PC-3 (cell line): Measurements from ENCODE around the gene ERCC8. TPM values are rescaled to one million over a fixed set of nuclear protein-coding genes. Genes with fewer than 3 reads are reported as not detected.

Source experiments
- ATAC-seq: fragments of 200-7000 bp; cut with Tn5 transposase; 2 replicates; pipeline ENCODE4 v1.9.1; 2020; ENCODE audit warnings: mild to moderate bottlenecking, moderate library complexity
- Bru-seq: library from RNA; stranded (reverse); fragments of 400-500 nt; gene quantifications from one replicate; lab custom pipeline; 2021; lab: Mats Ljungman, UMichigan
- BruChase-seq, 2 experiments: library from RNA; stranded (reverse); fragments of 400-500 nt; gene quantifications; one replicate each; lab custom pipeline; 2021; lab: Mats Ljungman, UMichigan
- BruUV-seq: library from RNA; stranded (reverse); fragments of 400-500 nt; replicated peaks from 2 replicates; lab custom pipeline; 2021; lab: Mats Ljungman, UMichigan
- CTCF ChIA-PET: fragments of 300-600 bp; sonication (Branson Sonifier 250); formaldehyde crosslinking; loops from one replicate; lab custom pipeline; 2022; ENCODE audit warnings: antibody characterized with exemption; lab: Charles Lee
- POLR2A ChIA-PET: fragments of 300-600 bp; sonication (Branson Sonifier 250); formaldehyde crosslinking; loops from one replicate; lab custom pipeline; 2022; ENCODE audit warnings: antibody characterized with exemption; ENCODE audit not compliant: unreplicated experiment; lab: Charles Lee
- DNase-seq: peaks from one replicate; pipeline ENCODE4 v3.0.0-alpha.2; 2015
- H2AFZ ChIP-seq: fragments of 300-600 bp; sonication (generic); 2 replicates; pipeline ENCODE4 v1.6.0; 2016; ENCODE audit warnings: antibody characterized with exemption, low read length
- H3F3A ChIP-seq: fragments of 300-600 bp; sonication (generic); one replicate; pipeline ENCODE4 v1.6.0; 2017; ENCODE audit warnings: antibody characterized with exemption, low read length, control low read depth, mild to moderate bottlenecking; ENCODE audit not compliant: unreplicated experiment
- H3K27ac ChIP-seq: fragments of 300-600 bp; sonication (generic); 2 replicates; pipeline ENCODE4 v1.5.1; 2016; ENCODE audit warnings: mild to moderate bottlenecking, low read length
- H3K27me3 ChIP-seq: fragments of 300-600 bp; sonication (generic); 2 replicates; pipeline ENCODE4 v1.6.1; 2016; ENCODE audit warnings: low read length, mixed read lengths
- H3K36me3 ChIP-seq: fragments of 300-600 bp; sonication (generic); 2 replicates; pipeline ENCODE4 v1.6.1; 2016; ENCODE audit warnings: low read depth, mixed run types, low read length, mixed read lengths
- H3K4me1 ChIP-seq: fragments of 300-600 bp; sonication (generic); 2 replicates; pipeline ENCODE4 v1.5.1; 2016; ENCODE audit warnings: low read length; ENCODE audit not compliant: insufficient read depth
- H3K4me2 ChIP-seq: fragments of 300-600 bp; sonication (generic); 2 replicates; pipeline ENCODE4 v1.6.0; 2016; ENCODE audit warnings: low read length
- H3K4me3 ChIP-seq: fragments of 300-600 bp; sonication (generic); 2 replicates; pipeline ENCODE4 v1.5.1; 2016; ENCODE audit warnings: mild to moderate bottlenecking, low read length, mixed read lengths
- H3K79me2 ChIP-seq: fragments of 300-600 bp; sonication (generic); 2 replicates; pipeline ENCODE4 v1.6.1; 2017; ENCODE audit warnings: low read length, mixed read lengths
- H3K9ac ChIP-seq: fragments of 300-600 bp; sonication (generic); 2 replicates; pipeline ENCODE4 v1.6.0; 2016; ENCODE audit warnings: mild to moderate bottlenecking, low read length
- H3K9me2 ChIP-seq: fragments of 300-600 bp; sonication (generic); replicated peaks from 2 replicates; pipeline ENCODE4 v1.6.1; 2016; ENCODE audit warnings: mixed run types, low read length, mixed read lengths
- H3K9me3 ChIP-seq: fragments of 300-600 bp; sonication (generic); 2 replicates; pipeline ENCODE4 v1.6.1; 2016; ENCODE audit warnings: low read length, mixed read lengths
- H4K20me1 ChIP-seq: fragments of 300-600 bp; sonication (generic); 2 replicates; pipeline ENCODE4 v1.6.1; 2016; ENCODE audit warnings: low read length, mixed read lengths
- EZH2 ChIP-seq: fragments of 300-600 bp; sonication (generic); IDR thresholded peaks from one replicate; pipeline ENCODE4 v1.6.1; 2017; ENCODE audit warnings: antibody characterized with exemption, mild to moderate bottlenecking, low read length; ENCODE audit not compliant: unreplicated experiment
- EZH2phosphoT487 ChIP-seq: fragments of 300-600 bp; sonication (generic); IDR thresholded peaks from 2 replicates; pipeline ENCODE4 v1.6.1; 2018; ENCODE audit warnings: mild to moderate bottlenecking, antibody characterized with exemption, low read length, borderline replicate concordance
- intact Hi-C: fragments of 100-400 bp; cut with micrococcal nuclease; formaldehyde crosslinking; loops from 2 replicates; pipeline ENCODE4 v1.9.0; 2023
- long read RNA-seq: library from polyadenylated mRNA; unstranded; transcript quantifications from one replicate; pipeline ENCODE4 v2.0.0, GENCODE V29; 2021; ENCODE audit not compliant: unreplicated experiment
- total RNA-seq: library from RNA; depleted of rRNA; stranded (reverse); fragments of >200 nt; gene quantifications from 2 replicates; pipeline ENCODE4 v1.2.3, GENCODE V29; 2014; rRNA removed
- TF ChIP-seq, protein P1 (sequence below): fragments of 300-600 bp; sonication (generic); conservative IDR thresholded peaks from 2 replicates; pipeline ENCODE4 v1.5.1; 2017; ENCODE audit warnings: antibody characterized with exemption, low read depth, mild to moderate bottlenecking, low read length

ERCC8 gene
- total RNA-seq (2.1 and 2.6 TPM in 2 replicates), Bru-seq, nascent RNA (percentile 52 among the genes with signal in this experiment), BruChase-seq, experiment 1, labeled RNA remaining after a 6-hour chase (percentile 47 among the genes with signal in this experiment), BruChase-seq, experiment 2, labeled RNA remaining after a 2-hour chase (percentile 56 among the genes with signal in this experiment)
- long read RNA-seq, transcript ERCC8-201 (12 exons, 2,017 nt): major isoform, 6 of 10 reads
- long read RNA-seq, partial matches to known transcripts: 0 of 10 reads
- long read RNA-seq, other reads (novel, unspliced or antisense): 4 of 10 reads

DNA sequence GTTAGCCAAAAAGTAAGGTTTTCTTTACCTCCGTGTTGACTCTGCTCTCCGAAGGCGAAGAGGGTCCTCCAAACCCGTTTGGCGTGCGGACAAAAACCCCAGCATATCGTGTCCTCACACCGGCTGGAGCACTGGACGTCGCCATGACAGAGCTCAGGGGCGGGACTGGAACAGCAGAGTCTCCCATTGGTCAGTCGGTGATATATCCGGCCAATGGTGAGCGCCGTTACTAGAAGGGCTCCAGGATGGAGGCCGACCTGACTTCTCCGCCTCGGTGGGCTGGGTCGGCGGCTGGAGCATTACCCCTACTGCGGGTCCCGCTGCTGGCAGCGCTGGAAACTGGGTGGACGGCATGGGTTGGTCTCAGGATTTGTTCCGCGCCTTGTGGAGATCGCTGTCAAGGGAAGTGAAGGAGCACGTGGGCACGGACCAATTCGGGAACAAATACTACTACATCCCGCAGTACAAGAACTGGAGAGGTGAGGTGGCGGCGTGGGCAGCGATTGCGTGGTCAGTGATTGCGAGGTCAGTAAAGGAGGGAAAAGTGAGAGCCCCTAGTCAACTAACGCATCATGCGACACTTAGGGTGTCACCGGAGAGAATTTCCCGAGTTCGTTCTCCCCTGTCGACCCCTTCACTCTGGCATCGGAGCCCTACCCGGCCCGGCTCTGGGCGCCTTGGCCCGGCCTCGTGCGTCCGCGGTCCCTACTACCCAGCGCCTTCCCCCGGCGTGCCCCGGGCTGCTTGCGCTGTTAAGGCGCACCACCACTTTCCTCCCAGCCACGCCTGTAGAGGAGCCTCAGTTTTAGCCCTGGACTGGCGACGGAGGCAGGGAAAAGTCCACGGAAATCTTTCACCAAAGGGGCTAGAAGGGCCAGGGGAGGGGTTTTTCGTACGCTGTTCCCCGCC, at the start of gene ERCC8, which contains the start of gene NDUFAF2:
ERCC8 (minus strand) TSS at position 167 of the 909 bp plus-strand sequence; CDS start at position 105, 62 bp downstream.
NDUFAF2 (plus strand) TSS at position 302 of the 909 bp plus-strand sequence; CDS start at position 353, 51 bp downstream.
- H3K27ac ChIP-seq: peak within 1 kb of the TSS; percentile 45
- peak within 1 kb of the TSS; percentile 78 for H3K4me3 ChIP-seq
- intact Hi-C loops: loop anchor here (2.0 to 5.0 kb wide), 3 partner anchors 217 to 386 kb away; partner anchors contain the start of gene SMIM15
- no peaks in the 10 kb centered on the region for H3K27me3 ChIP-seq
- H3K79me2 ChIP-seq: peaks cover 94% of the 10 kb centered on the region
- ATAC-seq: peak; percentile 94
- peak; percentile 79 for DNase-seq
- H3K4me1 ChIP-seq: peaks cover 12% of the 10 kb centered on the region; the same call in 1 of the 2 replicates
- peaks cover 6% of the 10 kb centered on the region; the same call in 1 of the 2 replicates for H4K20me1 ChIP-seq
- TF ChIP-seq, protein P1, sequence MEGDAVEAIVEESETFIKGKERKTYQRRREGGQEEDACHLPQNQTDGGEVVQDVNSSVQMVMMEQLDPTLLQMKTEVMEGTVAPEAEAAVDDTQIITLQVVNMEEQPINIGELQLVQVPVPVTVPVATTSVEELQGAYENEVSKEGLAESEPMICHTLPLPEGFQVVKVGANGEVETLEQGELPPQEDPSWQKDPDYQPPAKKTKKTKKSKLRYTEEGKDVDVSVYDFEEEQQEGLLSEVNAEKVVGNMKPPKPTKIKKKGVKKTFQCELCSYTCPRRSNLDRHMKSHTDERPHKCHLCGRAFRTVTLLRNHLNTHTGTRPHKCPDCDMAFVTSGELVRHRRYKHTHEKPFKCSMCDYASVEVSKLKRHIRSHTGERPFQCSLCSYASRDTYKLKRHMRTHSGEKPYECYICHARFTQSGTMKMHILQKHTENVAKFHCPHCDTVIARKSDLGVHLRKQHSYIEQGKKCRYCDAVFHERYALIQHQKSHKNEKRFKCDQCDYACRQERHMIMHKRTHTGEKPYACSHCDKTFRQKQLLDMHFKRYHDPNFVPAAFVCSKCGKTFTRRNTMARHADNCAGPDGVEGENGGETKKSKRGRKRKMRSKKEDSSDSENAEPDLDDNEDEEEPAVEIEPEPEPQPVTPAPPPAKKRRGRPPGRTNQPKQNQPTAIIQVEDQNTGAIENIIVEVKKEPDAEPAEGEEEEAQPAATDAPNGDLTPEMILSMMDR: no peak
- TF ChIP-seq EZH2phosphoT487 (no peak), EZH2 (no peak)
- H3F3A ChIP-seq: no peaks in the 10 kb centered on the region
- no peaks in the 10 kb centered on the region for H3K9me2 ChIP-seq
- CTCF ChIA-PET: no interaction called here
- POLR2A ChIA-PET: interaction anchor here (0.8 to 1.0 kb wide), 4 partner anchors 8 to 387 kb away, joined by 3 to 7 read pairs (median 4); no protein-coding TSS in a partner anchor
- peak within 1 kb of the TSS; percentile 86 for H3K4me2 ChIP-seq
- BruUV-seq: TSS peak; percentile 65
- H3K9ac ChIP-seq: peak within 1 kb of the TSS; percentile 81
- H3K36me3 ChIP-seq: no peaks in the 10 kb centered on the region
- H3K9me3 ChIP-seq: no peaks in the 10 kb centered on the region
- peak within 1 kb of the TSS; percentile 87 for H2AFZ ChIP-seq

GRCh38 chr5:60993875-60994571, 49.2 kb upstream of the ERCC8 start:
- no peaks in the 10 kb centered on the region for H3K9me2 ChIP-seq
- H3K4me2 ChIP-seq: no peak overlapping the region
- H4K20me1 ChIP-seq: no peaks in the 10 kb centered on the region
- intact Hi-C loops: no loop called here
- no peaks in the 10 kb centered on the region for H3K36me3 ChIP-seq
- BruUV-seq: no TSS peak
- CTCF ChIA-PET: no interaction called here
- H3K4me3 ChIP-seq: no peak overlapping the region
- TF ChIP-seq EZH2: no peak
- TF ChIP-seq EZH2phosphoT487: no peak
- TF ChIP-seq, protein P1: no peak
- no peak overlapping the region for H3K9ac ChIP-seq
- no peaks in the 10 kb centered on the region for H3K27me3 ChIP-seq
- no peak overlapping the region for H2AFZ ChIP-seq
- no peak for ATAC-seq
- POLR2A ChIA-PET: no interaction called here
- no peaks in the 10 kb centered on the region for H3F3A ChIP-seq
- H3K9me3 ChIP-seq: no peaks in the 10 kb centered on the region
- DNase-seq: no peak
- no peak overlapping the region for H3K27ac ChIP-seq
- H3K4me1 ChIP-seq: no peaks in the 10 kb centered on the region
- H3K79me2 ChIP-seq: no peaks in the 10 kb centered on the region
